Liver (tissue), 9 donors: ENCODE data around the gene XRCC1. TPM values are rescaled to one million over a fixed set of nuclear protein-coding genes. Genes with fewer than 3 reads are reported as not detected.

Experiments used
- DNase-seq: peaks from one replicate; pipeline ENCODE4 v3.0.0-alpha.2; 2017; ENCODE audit warnings: low spot score
- H3K27ac ChIP-seq, 2 donors: one replicate each; pipeline ENCODE4 v1.7.0; 2013; ENCODE audit warnings: inconsistent platforms in 2 of 2, low read length in 2 of 2, control low read depth in 1 of 2, low read depth in 1 of 2, mild to moderate bottlenecking in 1 of 2
- H3K27me3 ChIP-seq, 4 donors: one replicate each; pipeline versions ENCODE4 v1.6.1 to v1.7.0; 2013; ENCODE audit warnings: low read length in 3 of 4, inconsistent platforms in 1 of 4, mild to moderate bottlenecking in 1 of 4, moderate library complexity in 1 of 4; ENCODE audit not compliant: control insufficient read depth in 4 of 4, insufficient read depth in 4 of 4
- H3K36me3 ChIP-seq, 4 donors: one replicate each; pipeline versions ENCODE4 v1.6.1 to v1.7.0; 2013; ENCODE audit warnings: low read length in 3 of 4, mild to moderate bottlenecking in 3 of 4, low read depth in 1 of 4, moderate library complexity in 1 of 4; ENCODE audit not compliant: control insufficient read depth in 4 of 4, insufficient read depth in 3 of 4
- H3K4me1 ChIP-seq, 4 donors: one replicate each; pipeline versions ENCODE4 v1.6.1 to v1.7.0; 2013; ENCODE audit warnings: low read length in 3 of 4, mild to moderate bottlenecking in 3 of 4, moderate library complexity in 1 of 4; ENCODE audit not compliant: control insufficient read depth in 4 of 4, insufficient read depth in 4 of 4
- H3K4me3 ChIP-seq, 3 donors: one replicate each; pipeline versions ENCODE4 v1.6.1 to v1.7.0; 2013; ENCODE audit warnings: low read length in 3 of 3, control low read depth in 1 of 3, low read depth in 1 of 3, mild to moderate bottlenecking in 1 of 3
- H3K9ac ChIP-seq, 2 donors: one replicate each; pipeline ENCODE4 v1.7.0; 2013; ENCODE audit warnings: low read length in 2 of 2, mild to moderate bottlenecking in 2 of 2, moderate library complexity in 2 of 2, control low read depth in 1 of 2, low read depth in 1 of 2
- H3K9me3 ChIP-seq, 4 donors: one replicate each; pipeline versions ENCODE4 v1.6.1 to v1.7.0; 2013; ENCODE audit warnings: low read length in 3 of 4; ENCODE audit not compliant: control insufficient read depth in 4 of 4
- ATF3 ChIP-seq: IDR thresholded peaks from 2 replicates; pipeline ENCODE4 v1.6.1; 2016; ENCODE audit warnings: antibody characterized with exemption
- CTCF ChIP-seq: fragments of 150-350 bp; IDR thresholded peaks from 2 replicates; pipeline ENCODE4 v1.5.1; 2017; ENCODE audit warnings: improper control_type of control experiment, low read depth, low read length; ENCODE audit not compliant: missing input control
- EGR1 ChIP-seq, 2 donors: IDR thresholded peaks; 2 replicates each; pipeline ENCODE4 v1.6.1; 2016 to 2018; ENCODE audit warnings: antibody characterized with exemption in 2 of 2, low read depth in 2 of 2
- FOXA1 ChIP-seq: IDR thresholded peaks from 2 replicates; pipeline ENCODE4 v1.6.1; 2016; ENCODE audit warnings: antibody characterized with exemption
- FOXA2 ChIP-seq: IDR thresholded peaks from 2 replicates; pipeline ENCODE4 v1.6.1; 2016; ENCODE audit warnings: antibody characterized with exemption
- GABPA ChIP-seq, 2 donors: IDR thresholded peaks in 1 of 2; conservative IDR thresholded peaks in 1 of 2; 2 replicates each; pipeline ENCODE4 v1.6.1; 2016; ENCODE audit warnings: antibody characterized with exemption in 2 of 2, mild to moderate bottlenecking in 1 of 2, moderate library complexity in 1 of 2
- HNF4A ChIP-seq, 2 donors: conservative IDR thresholded peaks; 2 replicates each; pipeline ENCODE4 v1.6.1; 2016; ENCODE audit warnings: antibody characterized with exemption in 2 of 2, mild to moderate bottlenecking in 2 of 2
- HNF4G ChIP-seq: IDR thresholded peaks from 2 replicates; pipeline ENCODE4 v1.6.1; 2016; ENCODE audit warnings: antibody characterized with exemption
- MAX ChIP-seq: IDR thresholded peaks from 2 replicates; pipeline ENCODE4 v1.6.1; 2016; ENCODE audit warnings: antibody characterized with exemption
- RAD21 ChIP-seq, 2 donors: IDR thresholded peaks; 2 replicates each; pipeline ENCODE4 v1.6.1; 2016; ENCODE audit warnings: antibody characterized with exemption in 2 of 2, mild to moderate bottlenecking in 2 of 2
- RXRA ChIP-seq, 2 donors: IDR thresholded peaks; 2 replicates each; pipeline ENCODE4 v1.6.1; 2017 to 2018; ENCODE audit warnings: antibody characterized with exemption in 2 of 2, mild to moderate bottlenecking in 1 of 2
- SP1 ChIP-seq: IDR thresholded peaks from 2 replicates; pipeline ENCODE4 v1.6.1; 2018; ENCODE audit warnings: antibody characterized with exemption, mild to moderate bottlenecking
- TAF1 ChIP-seq: conservative IDR thresholded peaks from 2 replicates; pipeline ENCODE4 v1.6.1; 2016; ENCODE audit warnings: antibody characterized with exemption, mild to moderate bottlenecking
- ZBTB33 ChIP-seq: IDR thresholded peaks from 2 replicates; pipeline ENCODE4 v1.6.1; 2016; ENCODE audit warnings: antibody characterized with exemption
- WGBS: extraction: QIAGEN DNeasy Blood & Tissue Kit; methylation state at CpG from one replicate; pipeline ENCODE4 v1.1.7; 2013; 5-methylcytosine and 5-hydroxymethylcytosine counted together
- polyA plus RNA-seq, 2 donors: library from polyadenylated mRNA; stranded (reverse) in 1 of 2; unstranded in 1 of 2; fragments of 200-250 nt in 1 of 2; fragments of >200 nt in 1 of 2; fragmentation: Nextera tagmentation in 1 of 2; extraction: Ambion mirVana in 1 of 2; gene quantifications; one replicate each; pipeline versions ENCODE4 v1.2.1 to v1.2.3, GENCODE V29; 2013 to 2015
- total RNA-seq, 2 donors: library from RNA; depleted of rRNA; stranded (reverse); fragments of >200 nt; gene quantifications; one replicate each; pipeline ENCODE4 v1.2.3, GENCODE V29; 2014
- donor health status: healthy.
- donor health status: healthy.
- donor health status: healthy.
- donor health status: healthy.
- donor health status: healthy.

Gene XRCC1
- total and polyA plus RNA-seq, 4 donors = 3.6 to 9.8 (median 4.9) TPM

GRCh38 chr19:43554317-43554895, 20.9 kb downstream of the XRCC1 start (continued):
- TF ChIP-seq ZBTB33 = no peak
- no peak for TF ChIP-seq MAX
- TF ChIP-seq GABPA (IDR thresholded peaks at IDR 0.05 in 1 of 2, conservative IDR thresholded peaks at IDR 0.05 in 1 of 2) = no peak
- TF ChIP-seq TAF1 = no peak

DNA sequence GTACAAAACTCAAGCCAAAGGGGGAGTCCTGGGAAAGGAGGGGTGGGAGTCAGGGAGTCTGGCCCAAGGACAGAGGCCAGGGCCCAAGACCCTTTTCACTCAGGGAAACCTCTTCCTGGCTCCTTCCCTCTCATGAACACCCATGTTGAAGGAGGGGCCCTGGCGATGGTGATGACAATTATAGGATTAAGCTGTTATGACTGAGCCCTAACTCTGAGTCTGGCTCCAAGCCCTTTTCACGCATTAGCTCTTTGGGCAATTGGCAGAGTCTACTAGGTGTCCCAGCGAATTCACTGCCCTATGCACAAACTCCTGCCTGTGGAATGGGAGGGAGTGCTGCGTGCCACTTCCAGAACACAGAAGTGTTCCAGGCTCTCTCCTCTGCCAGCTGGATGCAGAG, 21.7 kb downstream of the XRCC1 start:
- TF ChIP-seq HNF4A (conservative IDR thresholded peaks at IDR 0.05) = no peak
- no peak for TF ChIP-seq TAF1
- TF ChIP-seq CTCF = no peak
- no peak for TF ChIP-seq ATF3
- TF ChIP-seq EGR1 (IDR thresholded peaks at IDR 0.05; ENCODE audit: low read depth in 2 of 2) = no peak
- no peak for TF ChIP-seq RAD21 (IDR thresholded peaks at IDR 0.05)
- TF ChIP-seq RXRA (IDR thresholded peaks at IDR 0.05) = no peak
- TF ChIP-seq FOXA2 = no peak
- no peak for TF ChIP-seq ZBTB33
- no peak for TF ChIP-seq FOXA1
- TF ChIP-seq HNF4G = no peak
- 85% methylated on average over 4 of the region's 4 CpGs for WGBS
- H3K27me3 ChIP-seq = no peaks in the 10 kb centered on the region
- H3K9me3 ChIP-seq = no peaks in the 10 kb centered on the region
- H3K4me1 ChIP-seq = no peaks in the 10 kb centered on the region
- DNase-seq = no peak
- H3K27ac ChIP-seq = no peak overlapping the region
- no peak overlapping the region for H3K4me3 ChIP-seq
- H3K36me3 ChIP-seq = peaks cover 8 to 30% (median 14%) of the 10 kb centered on the region in 4 donors
- H3K9ac ChIP-seq = no peak overlapping the region

DNA sequence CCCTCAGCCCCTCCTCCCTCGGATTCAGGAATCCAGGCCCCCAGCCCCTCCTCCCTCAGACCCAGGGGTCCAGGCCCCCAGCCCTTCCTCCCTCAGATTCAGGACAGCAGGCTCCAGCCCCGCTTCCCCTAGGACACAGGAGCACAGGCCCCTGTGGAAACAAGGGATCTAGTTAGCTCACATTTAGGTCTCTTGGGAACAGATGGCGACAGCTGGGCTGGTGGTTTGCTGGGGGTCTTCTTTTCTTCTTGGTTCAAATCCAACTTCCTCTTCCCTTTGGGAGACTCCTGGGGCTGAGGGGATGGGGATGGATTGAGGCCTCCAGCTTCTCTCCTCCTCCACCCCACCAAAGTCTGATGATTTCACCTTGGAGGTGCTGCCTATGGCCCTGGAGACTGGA, 22.7 kb downstream of the XRCC1 start:
- H3K36me3 ChIP-seq = peaks cover 8 to 30% (median 14%) of the 10 kb centered on the region in 4 donors
- DNase-seq = no peak
- H3K9ac ChIP-seq = no peak overlapping the region
- no peak overlapping the region for H3K27ac ChIP-seq
- WGBS = 81% methylated on average over 3 of the region's 3 CpGs
- H3K9me3 ChIP-seq = no peaks in the 10 kb centered on the region
- no peak overlapping the region for H3K4me3 ChIP-seq
- no peaks in the 10 kb centered on the region for H3K4me1 ChIP-seq
- H3K27me3 ChIP-seq = no peaks in the 10 kb centered on the region
- TF ChIP-seq ATF3 = no peak
- no peak for TF ChIP-seq RXRA (IDR thresholded peaks at IDR 0.05)
- TF ChIP-seq SP1 = no peak
- TF ChIP-seq ZBTB33 = no peak
- TF ChIP-seq HNF4A (conservative IDR thresholded peaks at IDR 0.05) = no peak
- TF ChIP-seq GABPA (IDR thresholded peaks at IDR 0.05 in 1 of 2, conservative IDR thresholded peaks at IDR 0.05 in 1 of 2) = no peak
- TF ChIP-seq CTCF = no peak
- no peak for TF ChIP-seq HNF4G
- no peak for TF ChIP-seq FOXA2
